Measurements from ENCODE around the gene SPATA25. TPM values are rescaled to one million over a fixed set of nuclear protein-coding genes. Genes with fewer than 3 reads are reported as not detected.
A peak's percentile ranks its signal among the peaks of the same experiment; 100 is the strongest.

SPATA25 gene
- total RNA-seq, 1 experiment from 2014 or later: 0.40 TPM

GRCh38 chr20:45863543-45864470, 23.6 kb downstream of the SPATA25 start:
- Histone ChIP-seq H3F3A (ENCODE audit: low read length, unreplicated experiment) (peaks cover 2% of the 10 kb centered on the region), H3K27ac (ENCODE audit: low read length) (no peak overlapping the region), H3K4me3 (ENCODE audit: low read length) (no peak overlapping the region), H2AFZ (ENCODE audit: low read length) (no peak overlapping the region), H3K9ac (ENCODE audit: low read length) (no peak overlapping the region), H3K27me3 (ENCODE audit: low read length) (no peaks in the 10 kb centered on the region), H3K9me3 (ENCODE audit: low read length) (no peaks in the 10 kb centered on the region), H3K9me2 (replicated peaks; ENCODE audit: low read length) (no peaks in the 10 kb centered on the region), H3K79me2 (ENCODE audit: low read length) (0 out of 2 replicates have a peak, but pooled peaks cover 2% of the 10 kb centered on the region), H4K20me1 (ENCODE audit: low read length) (no peaks in the 10 kb centered on the region), H3K4me2 (ENCODE audit: low read length) (no peak overlapping the region), H3K4me1 (ENCODE audit: insufficient read depth, low read length) (peaks cover 29% of the 10 kb centered on the region), H3K36me3 (ENCODE audit: low read depth, low read length) (no peaks in the 10 kb centered on the region)
- ATAC-seq (no peak), DNase-seq (no peak)
- CTCF ChIA-PET: interaction anchor here (0.6 kb wide), 1 partner anchor 42 kb away, joined by 3 read pairs; no protein-coding TSS in a partner anchor
- intact Hi-C loops (cut with micrococcal nuclease): no loop called here
- TF ChIP-seq CTCF (conservative IDR thresholded peaks at IDR 0.05; ENCODE audit: low read depth, low read length): no peak
- TF ChIP-seq EZH2 (IDR thresholded peaks at IDR 0.05; ENCODE audit: low read length, unreplicated experiment): no peak
- TF ChIP-seq EZH2phosphoT487 (IDR thresholded peaks at IDR 0.05; ENCODE audit: borderline replicate concordance, low read length): no peak
- POLR2A ChIA-PET (ENCODE audit: unreplicated experiment): no interaction called here
- BruUV-seq (replicated peaks): no TSS peak

GRCh38 chr20:45861221-45862075, 26.0 kb downstream of the SPATA25 start:
- Histone ChIP-seq H3K9me3 (ENCODE audit: low read length) (no peaks in the 10 kb centered on the region), H3F3A (ENCODE audit: low read length, unreplicated experiment) (peaks cover under 1% of the 10 kb centered on the region), H3K9ac (ENCODE audit: low read length) (peak overlapping the region; percentile 11; the same call in 1 of the 2 replicates), H2AFZ (ENCODE audit: low read length) (no peak overlapping the region), H3K79me2 (ENCODE audit: low read length) (peaks cover 11% of the 10 kb centered on the region), H3K4me2 (ENCODE audit: low read length) (no peak overlapping the region), H3K36me3 (ENCODE audit: low read depth, low read length) (no peaks in the 10 kb centered on the region), H3K27ac (ENCODE audit: low read length) (peak overlapping the region; percentile 65), H4K20me1 (ENCODE audit: low read length) (no peaks in the 10 kb centered on the region), H3K4me1 (ENCODE audit: insufficient read depth, low read length) (peaks cover 22% of the 10 kb centered on the region), H3K27me3 (ENCODE audit: low read length) (no peaks in the 10 kb centered on the region), H3K9me2 (replicated peaks; ENCODE audit: low read length) (no peaks in the 10 kb centered on the region), H3K4me3 (ENCODE audit: low read length) (no peak overlapping the region)
- intact Hi-C loops (cut with micrococcal nuclease): no loop called here
- CTCF ChIA-PET: no interaction called here
- POLR2A ChIA-PET (ENCODE audit: unreplicated experiment): interaction anchor here (0.6 kb wide), 1 partner anchor 11 kb away, joined by 7 read pairs; no protein-coding TSS in a partner anchor
- no TSS peak for BruUV-seq (replicated peaks)
- DNase-seq: no peak
- ATAC-seq: no peak
- TF ChIP-seq EZH2 (IDR thresholded peaks at IDR 0.05; ENCODE audit: low read length, unreplicated experiment): no peak
- TF ChIP-seq CTCF (conservative IDR thresholded peaks at IDR 0.05; ENCODE audit: low read depth, low read length): no peak
- TF ChIP-seq EZH2phosphoT487 (IDR thresholded peaks at IDR 0.05; ENCODE audit: borderline replicate concordance, low read length): no peak
